Adrenal gland (tissue), 5 donors: Measurements from ENCODE around the gene DDC.

Source experiments
- POLR2A ChIP-seq, 2 donors: fragments of 450-650 bp; IDR thresholded peaks; one replicate each; pipeline ENCODE4 v1.6.1; 2017; ENCODE audit warnings: antibody characterized with exemption in 2 of 2, mild to moderate bottlenecking in 2 of 2, moderate library complexity in 1 of 2
- TF ChIP-seq, protein P1 (sequence below), 6 experiments: fragments of 450-650 bp in 4 of 6; fragments of 200-600 bp in 2 of 6; sonication (generic) in 1 of 6; IDR thresholded peaks; 1 replicate in 5 of 6; 2 replicates in 1 of 6; pipeline versions ENCODE4 v1.5.1 to v1.8.0; 2016 to 2021; ENCODE audit warnings: antibody characterized with exemption in 6 of 6, mild to moderate bottlenecking in 2 of 6, moderate library complexity in 1 of 6
- donor health status: DM: no; HTN: no; CAD: no.

- TF ChIP-seq, protein P1, sequence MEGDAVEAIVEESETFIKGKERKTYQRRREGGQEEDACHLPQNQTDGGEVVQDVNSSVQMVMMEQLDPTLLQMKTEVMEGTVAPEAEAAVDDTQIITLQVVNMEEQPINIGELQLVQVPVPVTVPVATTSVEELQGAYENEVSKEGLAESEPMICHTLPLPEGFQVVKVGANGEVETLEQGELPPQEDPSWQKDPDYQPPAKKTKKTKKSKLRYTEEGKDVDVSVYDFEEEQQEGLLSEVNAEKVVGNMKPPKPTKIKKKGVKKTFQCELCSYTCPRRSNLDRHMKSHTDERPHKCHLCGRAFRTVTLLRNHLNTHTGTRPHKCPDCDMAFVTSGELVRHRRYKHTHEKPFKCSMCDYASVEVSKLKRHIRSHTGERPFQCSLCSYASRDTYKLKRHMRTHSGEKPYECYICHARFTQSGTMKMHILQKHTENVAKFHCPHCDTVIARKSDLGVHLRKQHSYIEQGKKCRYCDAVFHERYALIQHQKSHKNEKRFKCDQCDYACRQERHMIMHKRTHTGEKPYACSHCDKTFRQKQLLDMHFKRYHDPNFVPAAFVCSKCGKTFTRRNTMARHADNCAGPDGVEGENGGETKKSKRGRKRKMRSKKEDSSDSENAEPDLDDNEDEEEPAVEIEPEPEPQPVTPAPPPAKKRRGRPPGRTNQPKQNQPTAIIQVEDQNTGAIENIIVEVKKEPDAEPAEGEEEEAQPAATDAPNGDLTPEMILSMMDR (IDR thresholded peaks at IDR 0.05): no peak
- TF ChIP-seq POLR2A (IDR thresholded peaks at IDR 0.05): no peak
Observed at GRCh38 chr7:50473531-50473930, 91.7 kb downstream of the DDC start.
